ENCODE results near the gene TMEM39B.

GRCh38 chr1:32052887-32053286, 19.9 kb upstream of the TMEM39B start:
- TF ChIP-seq CTCF (IDR thresholded peaks at IDR 0.05; ENCODE audit: low read length), result no peak
- no peak for TF ChIP-seq EZH2 (optimal IDR thresholded peaks at IDR 0.05; ENCODE audit: low read depth, low read length)
- TF ChIP-seq EZH2phosphoT487 (IDR thresholded peaks at IDR 0.05; ENCODE audit: low read length), result no peak

Measured in MM.1S (cell line).